CD4-positive, alpha-beta T cell (primary cell): Measurements from ENCODE around the gene ATP6V1G3. TPM values are rescaled to one million over a fixed set of nuclear protein-coding genes. Genes with fewer than 3 reads are reported as not detected.
A peak's percentile ranks its signal among the peaks of the same experiment; 100 is the strongest.

Source experiments
- ATAC-seq: fragments of 200-7000 bp; cut with Tn5 transposase; one replicate; pipeline ENCODE4 v1.10.0; 2022; ENCODE audit warnings: mild to moderate bottlenecking; ENCODE audit not compliant: poor library complexity
- CTCF ChIA-PET: fragments of 350-600 bp; sonication (Branson Sonifier 250); formaldehyde crosslinking; loops from one replicate; lab custom pipeline; 2021; ENCODE audit warnings: antibody characterized with exemption, inconsistent platforms; lab: Charles Lee
- POLR2A ChIA-PET: fragments of 350-600 bp; sonication (Branson Sonifier 250); formaldehyde crosslinking; loops from one replicate; lab custom pipeline; 2021; ENCODE audit warnings: antibody characterized with exemption, inconsistent platforms; lab: Charles Lee
- DNase-seq, 14 experiments: peaks; one replicate each; pipeline ENCODE4 v3.0.0-alpha.2; 2013 to 2020; ENCODE audit warnings: mixed read lengths in 2 of 14
- H3K27ac ChIP-seq, 2 donors: one replicate each; pipeline versions ENCODE4 v1.5.1 to v1.7.0; 2013; ENCODE audit warnings: low read length in 2 of 2, low read depth in 1 of 2, mild to moderate bottlenecking in 1 of 2
- H3K27me3 ChIP-seq, 2 experiments: 1 replicate in 1 of 2; 2 replicates in 1 of 2; pipeline versions ENCODE4 v1.6.1 to v1.7.0; 2013; ENCODE audit warnings: low read length in 2 of 2, control low read depth in 1 of 2, mild to moderate bottlenecking in 1 of 2, moderate library complexity in 1 of 2; ENCODE audit not compliant: insufficient read depth in 2 of 2, control insufficient read depth in 1 of 2
- H3K36me3 ChIP-seq: one replicate; pipeline ENCODE4 v1.6.1; 2013; ENCODE audit warnings: low read length, control low read depth; ENCODE audit not compliant: insufficient read depth
- H3K4me1 ChIP-seq: one replicate; pipeline ENCODE4 v1.6.1; 2013; ENCODE audit warnings: low read length, control low read depth; ENCODE audit not compliant: insufficient read depth
- H3K4me3 ChIP-seq: one replicate; pipeline ENCODE4 v1.5.1; 2013; ENCODE audit warnings: mild to moderate bottlenecking, low read length, moderate library complexity
- H3K9me3 ChIP-seq, 2 experiments: 1 replicate in 1 of 2; 2 replicates in 1 of 2; pipeline versions ENCODE4 v1.6.1 to v1.7.0; 2013; ENCODE audit warnings: low read length in 2 of 2, mild to moderate bottlenecking in 2 of 2, control low read depth in 1 of 2, moderate library complexity in 1 of 2; ENCODE audit not compliant: control insufficient read depth in 1 of 2, insufficient read depth in 1 of 2
- H3K27ac Mint-ChIP-seq: one replicate; pipeline ENCODE4 v1.8.0; 2020; ENCODE audit warnings: mixed read lengths
- H3K27me3 Mint-ChIP-seq: one replicate; pipeline ENCODE4 v1.8.0; 2021; ENCODE audit warnings: mixed read lengths
- H3K36me3 Mint-ChIP-seq: one replicate; pipeline ENCODE4 v1.8.0; 2021; ENCODE audit warnings: low read depth, mixed read lengths
- H3K4me1 Mint-ChIP-seq: one replicate; pipeline ENCODE4 v1.8.0; 2021; ENCODE audit warnings: low read depth, mixed read lengths
- H3K4me3 Mint-ChIP-seq: one replicate; pipeline ENCODE4 v1.8.0; 2020; ENCODE audit warnings: mild to moderate bottlenecking, mixed read lengths
- H3K9me3 Mint-ChIP-seq: one replicate; pipeline ENCODE4 v1.8.0; 2020; ENCODE audit warnings: mixed read lengths
- intact Hi-C, 2 experiments: fragments of 100-400 bp; cut with DNase I in 1 of 2; cut with micrococcal nuclease in 1 of 2; formaldehyde crosslinking; loops; one replicate each; pipeline versions ENCODE4 v1.15.1 to v1.9.0; 2023 to 2025; cut with DNase I, micrococcal nuclease
- total RNA-seq, 174 experiments: library from RNA in 2 of 174; stranded (reverse) in 2 of 174; gene quantifications; one replicate each; pipeline ENCODE4 v1.2.3 and lab custom pipeline; 2021 to 2026
- TF ChIP-seq, protein P1 (sequence below): fragments of 200-600 bp; IDR thresholded peaks from one replicate; pipeline ENCODE4 v1.8.0; 2022; ENCODE audit warnings: antibody characterized with exemption, mild to moderate bottlenecking

The ATP6V1G3 gene
- total RNA-seq, 2 experiments from 2014 or later = not detected

DNA sequence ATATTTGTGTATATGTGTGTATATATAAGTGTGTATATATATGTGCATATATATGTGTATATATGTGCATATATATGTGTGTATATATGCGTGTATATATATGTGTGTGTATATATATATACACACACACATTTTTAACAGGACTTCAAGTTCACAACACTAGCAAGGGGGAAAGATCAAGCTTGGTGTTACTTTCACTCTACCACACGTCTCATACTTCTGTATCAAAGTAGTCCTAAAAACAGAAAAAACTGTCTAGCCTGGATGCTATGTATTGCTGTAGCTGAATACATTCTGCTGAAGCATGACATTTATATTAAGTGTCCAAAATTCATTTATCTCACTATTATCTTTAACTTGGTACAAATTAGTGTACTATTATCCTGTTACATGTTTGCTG is 17.9 kb upstream of the ATP6V1G3 start:
- Histone ChIP-seq H3K27ac (no peak overlapping the region), H3K27me3 (no peaks in the 10 kb centered on the region), H3K4me3 (no peak overlapping the region), H3K36me3 (no peaks in the 10 kb centered on the region), H3K9me3 (no peaks in the 10 kb centered on the region), H3K4me1 (peaks cover 32% of the 10 kb centered on the region)
- no peak overlapping the region for H3K4me3 Mint-ChIP-seq
- ATAC-seq = no peak
- no peaks in the 10 kb centered on the region for H3K9me3 Mint-ChIP-seq
- intact Hi-C loops = loop anchor here in 1 of 2 experiments (5.0 kb wide), 2 partner anchors 36 to 79 kb away; partner anchors contain the start of gene PTPRC
- peaks cover 82% of the 10 kb centered on the region for H3K4me1 Mint-ChIP-seq
- ChIA-PET CTCF (no interaction called here), POLR2A (interaction anchor here (0.6 kb wide), 2 partner anchors 31 to 109 kb away, joined by 3 read pairs; no protein-coding TSS in a partner anchor)
- TF ChIP-seq, protein P1, sequence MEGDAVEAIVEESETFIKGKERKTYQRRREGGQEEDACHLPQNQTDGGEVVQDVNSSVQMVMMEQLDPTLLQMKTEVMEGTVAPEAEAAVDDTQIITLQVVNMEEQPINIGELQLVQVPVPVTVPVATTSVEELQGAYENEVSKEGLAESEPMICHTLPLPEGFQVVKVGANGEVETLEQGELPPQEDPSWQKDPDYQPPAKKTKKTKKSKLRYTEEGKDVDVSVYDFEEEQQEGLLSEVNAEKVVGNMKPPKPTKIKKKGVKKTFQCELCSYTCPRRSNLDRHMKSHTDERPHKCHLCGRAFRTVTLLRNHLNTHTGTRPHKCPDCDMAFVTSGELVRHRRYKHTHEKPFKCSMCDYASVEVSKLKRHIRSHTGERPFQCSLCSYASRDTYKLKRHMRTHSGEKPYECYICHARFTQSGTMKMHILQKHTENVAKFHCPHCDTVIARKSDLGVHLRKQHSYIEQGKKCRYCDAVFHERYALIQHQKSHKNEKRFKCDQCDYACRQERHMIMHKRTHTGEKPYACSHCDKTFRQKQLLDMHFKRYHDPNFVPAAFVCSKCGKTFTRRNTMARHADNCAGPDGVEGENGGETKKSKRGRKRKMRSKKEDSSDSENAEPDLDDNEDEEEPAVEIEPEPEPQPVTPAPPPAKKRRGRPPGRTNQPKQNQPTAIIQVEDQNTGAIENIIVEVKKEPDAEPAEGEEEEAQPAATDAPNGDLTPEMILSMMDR = no peak
- H3K27me3 Mint-ChIP-seq = no peaks in the 10 kb centered on the region
- DNase-seq = peak in 1 of 14 experiments; percentile 54
- H3K36me3 Mint-ChIP-seq = no peaks in the 10 kb centered on the region
- peak overlapping the region; percentile 40 for H3K27ac Mint-ChIP-seq

DNA sequence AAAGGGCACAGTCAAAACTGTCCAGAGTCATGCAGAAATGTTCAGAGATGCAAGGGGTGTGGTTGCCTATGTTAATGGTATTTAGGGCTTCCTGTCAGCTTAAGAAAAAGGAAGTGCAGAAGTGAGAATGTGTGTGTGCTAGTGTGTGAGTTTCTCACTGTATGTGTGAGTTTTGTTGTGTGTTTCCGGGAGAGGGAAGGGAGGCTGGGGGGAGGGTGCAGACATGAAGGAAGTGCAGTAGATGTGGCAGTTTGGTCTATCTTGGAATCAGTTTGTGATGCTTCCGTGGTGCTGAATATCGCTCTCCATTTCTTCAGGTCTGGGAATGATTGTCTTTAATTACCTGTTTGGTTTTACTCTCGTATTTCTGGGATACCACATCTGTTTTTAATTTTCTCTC is 16.5 kb upstream of the ATP6V1G3 start:
- Histone ChIP-seq H3K4me1 (peaks cover 32% of the 10 kb centered on the region), H3K4me3 (peak overlapping the region; percentile 9), H3K27ac (peak overlapping the region in 1 of 2 donors; percentile 1), H3K9me3 (no peaks in the 10 kb centered on the region), H3K36me3 (no peaks in the 10 kb centered on the region), H3K27me3 (no peaks in the 10 kb centered on the region)
- TF ChIP-seq, protein P1 = no peak
- H3K9me3 Mint-ChIP-seq = no peaks in the 10 kb centered on the region
- POLR2A ChIA-PET = interaction anchor here (0.6 to 1.8 kb wide), 22 partner anchors 8 to 125 kb away, joined by 3 to 16 read pairs (median 5); partner anchors contain the start of genes ATP6V1G3 and PTPRC
- H3K4me3 Mint-ChIP-seq = peak overlapping the region; percentile 71
- H3K36me3 Mint-ChIP-seq = no peaks in the 10 kb centered on the region
- no peaks in the 10 kb centered on the region for H3K27me3 Mint-ChIP-seq
- ATAC-seq (peak; percentile 92), DNase-seq (peak; percentile 15 to 96 (median 53))
- CTCF ChIA-PET = interaction anchor here (1.0 kb wide), 1 partner anchor 28 kb away, joined by 4 read pairs; no protein-coding TSS in a partner anchor
- H3K27ac Mint-ChIP-seq = peak overlapping the region; percentile 40
- peaks cover 91% of the 10 kb centered on the region for H3K4me1 Mint-ChIP-seq
- intact Hi-C loops = loop anchor here in 1 of 2 experiments (2.0 to 5.0 kb wide), 3 partner anchors 18 to 80 kb away; partner anchors contain the start of gene PTPRC

DNA sequence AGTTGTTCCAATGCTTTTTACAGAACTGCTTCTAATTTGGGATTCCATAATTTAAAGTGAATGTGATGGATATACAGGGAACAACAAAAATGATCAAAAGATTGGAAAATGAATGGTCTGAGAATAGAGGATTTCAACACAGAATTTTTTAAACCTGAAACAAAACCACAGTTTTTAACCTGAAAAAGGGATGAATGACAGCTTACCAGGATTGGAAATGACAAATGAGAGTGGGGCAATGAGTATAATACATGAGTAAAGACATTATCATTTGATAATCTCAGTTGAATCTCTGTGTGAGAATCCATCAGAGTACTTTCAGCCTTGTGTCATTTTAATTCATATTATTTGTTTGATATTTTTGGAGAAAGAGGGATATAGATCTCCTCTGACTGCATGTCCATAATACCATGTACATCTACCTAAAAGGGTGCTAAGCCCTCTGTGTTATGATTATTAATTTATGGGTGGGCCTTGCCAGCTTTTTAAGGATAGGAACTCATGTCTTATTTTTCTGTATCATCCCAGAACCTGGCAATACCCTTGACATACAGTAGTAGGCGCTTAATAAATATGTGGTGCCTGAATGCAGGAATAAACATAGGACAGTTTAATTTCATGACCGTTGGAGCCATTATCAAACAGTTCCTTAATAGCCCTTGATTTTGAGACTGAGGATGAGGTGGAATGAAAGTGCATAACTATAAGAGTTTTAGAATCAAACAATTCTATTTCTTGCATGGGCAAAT is 12.4 kb upstream of the ATP6V1G3 start:
- Histone ChIP-seq H3K27ac (no peak overlapping the region), H3K4me1 (peaks cover 21% of the 10 kb centered on the region)

More for the DNA sequence above, 12.4 kb upstream of the ATP6V1G3 start:
- H3K4me1 Mint-ChIP-seq = peaks cover 76% of the 10 kb centered on the region
- no peak overlapping the region for H3K4me3 Mint-ChIP-seq
- ChIA-PET CTCF (no interaction called here), POLR2A (interaction anchor here (0.8 kb wide), 1 partner anchor 69 kb away, joined by 3 read pairs; no protein-coding TSS in a partner anchor)
- ATAC-seq (no peak), DNase-seq (no peak)
- H3K27ac Mint-ChIP-seq = peak overlapping the region; percentile 36
- peaks cover 3% of the 10 kb centered on the region for H3K9me3 Mint-ChIP-seq
- intact Hi-C loops = no loop called here
- Histone ChIP-seq H3K27me3 (no peaks in the 10 kb centered on the region), H3K9me3 (no peaks in the 10 kb centered on the region), H3K4me3 (no peak overlapping the region), H3K36me3 (no peaks in the 10 kb centered on the region)
- no peaks in the 10 kb centered on the region for H3K36me3 Mint-ChIP-seq
- H3K27me3 Mint-ChIP-seq = no peaks in the 10 kb centered on the region
- TF ChIP-seq, protein P1 = no peak
